Cerebellar cortex (tissue), 1 donor: ENCODE results near the gene ELAVL1.
A peak's percentile ranks its signal among the peaks of the same experiment; 100 is the strongest.
"Not testable (repeated sequence)": the region's sequence is repeated elsewhere in the genome, so short reads cannot be mapped to it uniquely, and the experiment has no call there.

Source experiments
- DNase-seq: peaks from one replicate; pipeline ENCODE4 v3.0.0-alpha.2; 2015; ENCODE audit warnings: low spot score

ELAVL1 gene

DNA sequence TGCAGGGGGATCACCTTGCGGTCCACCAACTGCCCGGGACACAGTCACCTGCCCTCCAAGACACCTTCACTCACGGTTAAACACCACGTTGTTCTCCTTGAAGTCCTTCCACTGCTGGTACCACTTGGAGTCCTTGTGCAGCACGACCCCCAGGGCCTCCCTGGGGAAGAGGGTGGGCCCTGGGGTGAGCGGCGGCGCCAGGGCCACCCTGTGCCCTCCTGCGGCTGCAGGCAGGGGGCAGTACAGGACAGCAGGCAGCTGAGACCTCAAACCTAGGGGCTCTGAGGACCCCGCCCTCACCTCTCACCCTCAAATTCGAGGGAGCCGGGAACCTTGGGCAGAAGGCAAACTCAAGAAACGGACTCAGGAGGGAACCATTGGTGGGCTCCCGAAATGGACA lies 72.0 kb downstream of the ELAVL1 start:
- no peak for DNase-seq

- DNase-seq = no peak
Measured at GRCh38 chr19:7932930-7933300, 72.5 kb downstream of the ELAVL1 start.

DNA sequence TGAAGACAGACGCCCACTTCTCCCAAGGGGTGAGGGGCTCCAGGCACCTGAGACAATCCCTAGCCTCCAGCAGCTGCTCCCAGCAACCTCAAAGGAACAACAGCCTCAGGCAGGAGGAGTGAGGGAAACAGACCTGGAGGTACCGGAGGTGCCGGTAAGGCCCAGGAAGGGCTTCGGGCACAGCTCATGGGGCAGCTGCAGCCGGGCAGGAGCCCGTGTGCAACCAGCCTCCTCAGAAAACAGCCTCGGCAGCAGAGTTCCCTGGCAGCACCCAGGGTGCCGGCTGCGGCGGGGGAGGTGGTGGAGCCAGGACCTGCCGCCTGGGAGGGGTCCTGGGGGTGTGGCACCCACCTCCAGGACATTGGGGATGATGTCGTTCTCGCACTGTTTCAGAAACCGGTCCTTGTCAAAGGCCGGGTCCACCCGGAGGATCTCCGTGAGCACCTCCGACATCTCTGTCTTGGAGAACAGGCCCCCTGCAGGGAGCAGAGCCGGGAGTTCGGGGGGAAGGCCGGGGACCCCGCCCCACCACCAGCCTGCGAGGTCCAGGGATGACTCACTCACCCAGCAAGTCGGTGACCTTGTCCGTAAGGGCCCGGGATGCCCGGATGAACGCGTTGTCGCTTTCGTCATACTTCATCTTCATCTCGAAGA lies 73.0 kb downstream of the ELAVL1 start:
- no peak for DNase-seq

GRCh38 chr19:7931221-7932061 lies 74.0 kb downstream of the ELAVL1 start:
- DNase-seq = no peak

DNA sequence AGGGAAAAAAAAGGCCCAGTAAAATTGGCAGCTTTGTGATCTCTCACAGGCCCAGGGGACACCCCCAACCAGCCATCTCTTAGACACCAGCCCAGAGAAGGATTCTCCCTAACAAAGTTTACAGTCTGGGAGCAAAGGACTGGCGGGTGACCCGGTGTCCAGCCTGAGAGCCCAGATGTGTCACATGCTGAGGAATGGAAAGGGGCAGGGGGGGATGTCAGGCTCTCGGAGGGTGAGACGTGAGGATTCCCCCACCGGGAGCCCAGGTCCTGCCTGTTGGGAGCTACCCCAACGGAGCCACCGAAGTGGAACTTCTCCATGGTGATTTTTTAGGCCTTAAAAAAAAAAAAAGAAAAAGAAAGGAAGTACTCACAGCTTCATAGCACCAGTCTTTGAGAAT lies 74.7 kb downstream of the ELAVL1 start:
- DNase-seq = no peak

GRCh38 chr19:7930030-7930429 lies 75.4 kb downstream of the ELAVL1 start:
- not testable (repeated sequence) for DNase-seq

DNA sequence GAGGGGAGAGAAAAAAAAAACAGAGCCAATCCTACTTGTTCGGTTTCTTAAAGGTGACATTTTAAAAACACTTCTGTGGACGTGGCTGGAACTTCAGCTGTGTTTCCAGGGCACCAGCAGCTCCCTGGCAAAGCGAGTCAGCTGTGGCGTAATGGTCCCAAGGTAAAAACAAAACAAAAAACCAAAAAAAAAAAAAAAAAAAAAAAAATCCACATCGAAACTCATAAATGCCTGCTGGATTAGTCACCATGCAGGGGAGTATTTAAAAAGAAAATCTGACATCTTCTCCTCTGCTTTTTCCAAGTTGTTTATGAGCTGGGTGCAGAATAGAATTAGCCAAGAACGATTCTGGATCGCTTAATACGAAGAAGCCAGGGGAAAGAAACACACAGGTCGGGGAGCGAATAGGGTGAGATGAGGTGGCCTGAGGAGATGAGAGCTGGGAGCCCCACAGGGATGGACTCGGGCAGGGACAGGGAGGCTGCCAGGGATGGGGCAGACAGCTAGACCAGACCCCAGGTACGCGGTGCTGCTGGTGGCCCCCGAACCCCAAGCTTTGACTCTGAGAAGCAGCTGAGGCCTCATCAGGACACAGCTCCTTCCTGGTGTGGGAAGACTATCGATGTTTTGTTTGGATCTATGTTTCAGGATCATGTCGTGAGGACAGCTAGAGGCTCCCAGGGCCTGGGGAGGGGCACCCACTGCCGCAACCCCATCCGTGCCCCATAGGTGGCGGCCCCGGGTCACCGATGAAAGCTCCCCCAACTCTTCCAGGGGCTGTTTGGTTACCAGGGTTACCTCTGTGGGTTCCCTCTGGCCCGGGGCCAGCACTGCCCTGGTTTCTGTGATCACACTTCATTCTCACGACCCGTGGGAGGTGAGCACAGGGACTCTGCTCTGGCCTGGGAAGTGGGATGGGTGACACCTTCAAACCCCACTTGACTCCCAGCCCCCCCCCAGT lies 76.4 kb downstream of the ELAVL1 start:
- no peak for DNase-seq

DNA sequence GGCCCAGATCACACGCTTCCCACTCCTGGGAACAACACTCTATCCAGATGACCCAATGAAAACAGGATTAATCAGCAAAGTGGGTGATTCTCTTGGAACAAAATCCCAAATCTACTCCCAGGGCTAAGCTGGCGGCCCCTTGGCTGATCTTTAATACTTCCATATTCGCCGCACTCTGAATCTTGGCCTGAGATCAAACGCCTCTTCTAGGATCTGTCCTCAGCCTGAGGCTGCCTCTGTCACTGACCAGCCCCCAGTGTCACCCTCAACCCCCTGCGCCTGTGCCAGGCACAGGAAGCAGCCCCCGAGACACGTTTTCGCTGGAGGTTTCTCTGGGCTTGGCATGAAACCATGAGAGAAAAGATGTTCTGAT lies 77.1 kb downstream of the ELAVL1 start:
- no peak for DNase-seq

GRCh38 chr19:7927605-7928333 lies 77.7 kb downstream of the ELAVL1 start:
- DNase-seq = no peak

- DNase-seq = no peak
Measured at GRCh38 chr19:7926727-7927604, 78.5 kb downstream of the ELAVL1 start.

DNA sequence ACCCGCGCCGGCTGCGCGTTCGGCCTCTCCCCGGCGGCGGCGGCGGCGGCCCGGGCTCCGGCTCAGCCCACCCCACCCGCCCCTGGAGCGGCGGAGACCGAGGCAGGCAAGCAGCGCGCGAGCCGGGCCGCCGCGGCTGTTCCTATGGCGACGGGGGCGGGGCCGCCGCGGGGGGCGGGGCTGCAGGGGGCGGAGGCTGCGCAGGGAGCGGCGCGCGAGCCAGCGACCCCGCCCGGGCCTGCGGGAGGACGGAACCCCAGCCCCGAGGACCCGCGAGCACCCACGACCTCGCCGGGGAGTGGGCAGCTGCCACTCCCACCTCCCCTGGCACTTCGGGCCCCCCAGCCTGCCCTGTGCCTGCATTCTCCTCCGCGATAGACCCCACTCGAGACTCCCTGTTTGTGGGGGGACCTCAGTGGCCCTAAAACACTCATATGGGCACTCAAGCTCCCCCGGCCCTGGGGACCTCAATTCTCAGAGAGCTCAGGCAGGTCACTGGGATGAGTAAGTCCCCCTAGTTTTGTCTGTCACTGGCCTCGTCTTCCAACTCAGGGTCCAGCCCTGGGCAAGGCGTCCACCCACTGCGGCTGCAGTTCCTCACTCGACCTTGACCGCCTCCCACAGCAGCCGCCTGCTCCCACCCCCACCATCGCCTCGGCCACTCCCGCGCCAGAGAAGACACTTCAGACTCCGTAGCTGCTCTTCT lies 79.3 kb downstream of the ELAVL1 start, which contains the start of gene CTXN1:
TSS of gene CTXN1 (minus strand) at position 115 of the 706 bp plus-strand sequence. CDS start 597 bp downstream, outside the sequence.
- DNase-seq = no peak

DNA sequence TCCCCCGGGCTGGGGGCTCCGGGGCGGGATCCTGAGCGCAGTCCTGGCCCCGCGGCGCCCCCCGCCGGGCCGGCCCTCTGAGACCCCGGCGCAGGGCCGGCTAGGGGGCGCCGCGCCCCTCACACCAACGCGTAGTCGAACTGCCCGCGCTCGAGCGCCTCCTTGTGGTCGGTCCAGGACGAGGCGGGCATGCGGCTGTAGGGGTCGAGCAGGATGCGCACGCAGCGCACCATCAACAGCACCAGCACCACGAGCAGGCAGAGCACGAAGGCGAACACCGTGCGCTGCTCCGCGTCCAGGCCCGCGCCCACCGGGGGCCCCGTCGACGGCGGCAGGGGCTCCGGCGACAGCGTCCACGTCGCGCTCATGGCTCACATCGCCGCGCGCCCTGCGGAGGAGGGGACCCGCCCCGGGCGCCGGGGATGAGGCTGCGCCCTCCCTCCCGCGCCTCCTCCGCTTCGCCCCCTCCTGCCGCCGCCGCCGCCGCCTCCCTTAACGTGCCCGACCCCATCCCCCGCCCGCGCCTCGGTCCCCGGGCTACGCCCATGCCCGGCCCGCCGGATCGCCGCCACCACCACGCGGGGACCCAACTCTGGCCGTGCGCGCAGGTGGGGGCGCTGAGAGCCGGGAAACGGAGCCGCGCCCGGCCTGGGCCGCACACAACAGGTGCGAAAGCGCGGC lies 80.1 kb downstream of the ELAVL1 start:
- peak; percentile 69 for DNase-seq

GRCh38 chr19:7924651-7925170 lies 80.7 kb downstream of the ELAVL1 start:
- no peak for DNase-seq

GRCh38 chr19:7924241-7924640 lies 81.2 kb downstream of the ELAVL1 start:
- DNase-seq = no peak

DNA sequence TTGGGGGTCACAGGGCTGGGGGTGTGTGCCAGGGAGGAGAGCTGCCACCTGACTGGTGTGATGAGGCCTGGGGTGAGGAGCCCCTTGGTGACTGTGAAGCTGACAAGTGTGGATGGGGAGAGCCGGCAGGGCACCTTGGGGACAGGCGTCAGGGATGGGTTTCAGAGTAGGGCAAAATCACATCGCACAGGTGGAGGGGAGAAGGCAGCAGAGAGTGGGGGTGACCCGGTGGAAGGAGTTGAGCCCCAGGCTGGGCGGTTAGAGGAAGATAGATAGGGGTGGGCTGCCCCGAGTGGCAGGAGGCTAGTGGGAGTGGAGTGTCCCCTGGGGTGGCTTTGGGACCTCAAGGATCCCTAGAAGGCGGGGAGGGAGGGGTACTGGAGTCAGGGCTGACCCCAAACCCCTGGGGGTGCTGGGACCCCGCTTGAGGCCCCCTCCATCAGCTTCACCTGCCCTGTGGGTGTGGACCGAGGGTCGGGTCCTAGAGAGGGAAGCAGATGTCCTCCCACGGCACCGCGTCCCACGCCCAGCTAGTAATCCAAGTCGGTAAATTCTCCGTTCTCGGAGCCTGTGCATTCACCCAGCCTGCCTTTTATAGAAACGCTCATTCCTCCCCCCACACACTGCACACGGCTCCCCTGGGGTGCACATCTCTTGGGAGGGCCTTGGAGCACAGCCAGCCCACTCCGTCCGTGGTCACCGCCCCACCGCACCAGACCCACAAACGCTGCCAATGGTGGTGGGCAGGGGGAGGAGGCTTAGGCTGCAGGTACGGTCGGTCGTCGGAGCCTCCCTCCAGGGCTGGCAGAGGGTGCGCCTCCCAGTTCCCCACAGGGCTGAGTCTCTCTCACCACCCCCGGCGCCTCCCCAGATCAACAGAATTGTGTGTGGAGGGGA lies 81.9 kb downstream of the ELAVL1 start:
- no peak for DNase-seq

GRCh38 chr19:7922836-7923195 lies 82.6 kb downstream of the ELAVL1 start:
- DNase-seq = no peak

GRCh38 chr19:7921967-7922835 lies 83.2 kb downstream of the ELAVL1 start:
- no peak for DNase-seq
